Activated T-cell treated with anti-CD3 and anti-CD28 coated beads for 4 hours (primary cell): ENCODE results near the gene SGO2.

ENCODE experiments used
- DNase-seq: peaks from one replicate; pipeline ENCODE4 v3.0.0-alpha.2; 2020

SGO2 gene, protein sequence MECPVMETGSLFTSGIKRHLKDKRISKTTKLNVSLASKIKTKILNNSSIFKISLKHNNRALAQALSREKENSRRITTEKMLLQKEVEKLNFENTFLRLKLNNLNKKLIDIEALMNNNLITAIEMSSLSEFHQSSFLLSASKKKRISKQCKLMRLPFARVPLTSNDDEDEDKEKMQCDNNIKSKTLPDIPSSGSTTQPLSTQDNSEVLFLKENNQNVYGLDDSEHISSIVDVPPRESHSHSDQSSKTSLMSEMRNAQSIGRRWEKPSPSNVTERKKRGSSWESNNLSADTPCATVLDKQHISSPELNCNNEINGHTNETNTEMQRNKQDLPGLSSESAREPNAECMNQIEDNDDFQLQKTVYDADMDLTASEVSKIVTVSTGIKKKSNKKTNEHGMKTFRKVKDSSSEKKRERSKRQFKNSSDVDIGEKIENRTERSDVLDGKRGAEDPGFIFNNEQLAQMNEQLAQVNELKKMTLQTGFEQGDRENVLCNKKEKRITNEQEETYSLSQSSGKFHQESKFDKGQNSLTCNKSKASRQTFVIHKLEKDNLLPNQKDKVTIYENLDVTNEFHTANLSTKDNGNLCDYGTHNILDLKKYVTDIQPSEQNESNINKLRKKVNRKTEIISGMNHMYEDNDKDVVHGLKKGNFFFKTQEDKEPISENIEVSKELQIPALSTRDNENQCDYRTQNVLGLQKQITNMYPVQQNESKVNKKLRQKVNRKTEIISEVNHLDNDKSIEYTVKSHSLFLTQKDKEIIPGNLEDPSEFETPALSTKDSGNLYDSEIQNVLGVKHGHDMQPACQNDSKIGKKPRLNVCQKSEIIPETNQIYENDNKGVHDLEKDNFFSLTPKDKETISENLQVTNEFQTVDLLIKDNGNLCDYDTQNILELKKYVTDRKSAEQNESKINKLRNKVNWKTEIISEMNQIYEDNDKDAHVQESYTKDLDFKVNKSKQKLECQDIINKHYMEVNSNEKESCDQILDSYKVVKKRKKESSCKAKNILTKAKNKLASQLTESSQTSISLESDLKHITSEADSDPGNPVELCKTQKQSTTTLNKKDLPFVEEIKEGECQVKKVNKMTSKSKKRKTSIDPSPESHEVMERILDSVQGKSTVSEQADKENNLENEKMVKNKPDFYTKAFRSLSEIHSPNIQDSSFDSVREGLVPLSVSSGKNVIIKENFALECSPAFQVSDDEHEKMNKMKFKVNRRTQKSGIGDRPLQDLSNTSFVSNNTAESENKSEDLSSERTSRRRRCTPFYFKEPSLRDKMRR

DNA sequence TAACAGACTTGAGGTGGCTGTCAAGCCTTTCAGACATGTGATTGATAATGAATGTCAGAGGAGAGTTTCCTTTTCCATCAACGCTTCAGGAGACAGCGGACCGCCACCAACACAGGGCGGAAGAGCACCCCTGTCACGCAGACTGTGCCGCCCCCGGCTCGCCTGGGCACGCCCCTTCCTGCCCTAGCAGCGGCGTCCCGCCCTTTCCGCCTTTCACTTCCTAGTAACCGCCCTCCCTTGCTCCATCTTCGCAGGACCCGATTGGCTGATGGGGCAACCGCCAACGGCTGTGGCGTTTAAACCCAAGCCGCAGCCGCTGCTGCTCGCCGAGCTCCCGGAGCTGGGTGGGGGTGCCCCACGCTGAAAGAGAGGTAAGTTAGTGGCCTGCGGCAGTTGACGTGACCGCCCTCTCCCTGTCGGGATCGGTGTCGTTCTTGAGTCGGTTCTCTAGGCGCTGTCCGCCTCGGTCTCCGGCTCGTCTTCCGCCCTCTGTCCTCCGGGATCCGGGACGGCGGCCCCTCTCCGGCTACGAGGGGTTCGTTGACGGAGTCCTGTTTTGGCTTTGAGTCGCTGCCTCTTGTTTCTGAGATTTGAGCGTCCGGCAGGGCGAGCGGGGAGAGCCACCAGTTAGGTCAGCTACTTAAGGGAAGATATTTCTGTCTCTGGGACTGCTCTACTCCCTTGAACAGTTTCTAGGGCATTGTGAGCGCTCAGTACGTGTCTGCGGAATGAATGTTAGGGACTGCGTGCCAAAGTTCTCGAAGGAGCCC lies at the start of gene SGO2:
Gene SGO2, plus strand, starts transcription at position 326 of the 770 bp plus-strand sequence. CDS start 6,769 bp downstream, outside the sequence.
- DNase-seq: peak; percentile 91

- no peak for DNase-seq
These were observed 49.2 kb upstream of the SGO2 start for GRCh38 chr2:200476836-200477235.

- DNase-seq: no peak
These were observed 48.3 kb upstream of the SGO2 start for GRCh38 chr2:200477667-200478131.

GRCh38 chr2:200479692-200480265 lies 46.2 kb upstream of the SGO2 start:
- no peak for DNase-seq

GRCh38 chr2:200482194-200482593 lies 43.8 kb upstream of the SGO2 start:
- no peak for DNase-seq

DNA sequence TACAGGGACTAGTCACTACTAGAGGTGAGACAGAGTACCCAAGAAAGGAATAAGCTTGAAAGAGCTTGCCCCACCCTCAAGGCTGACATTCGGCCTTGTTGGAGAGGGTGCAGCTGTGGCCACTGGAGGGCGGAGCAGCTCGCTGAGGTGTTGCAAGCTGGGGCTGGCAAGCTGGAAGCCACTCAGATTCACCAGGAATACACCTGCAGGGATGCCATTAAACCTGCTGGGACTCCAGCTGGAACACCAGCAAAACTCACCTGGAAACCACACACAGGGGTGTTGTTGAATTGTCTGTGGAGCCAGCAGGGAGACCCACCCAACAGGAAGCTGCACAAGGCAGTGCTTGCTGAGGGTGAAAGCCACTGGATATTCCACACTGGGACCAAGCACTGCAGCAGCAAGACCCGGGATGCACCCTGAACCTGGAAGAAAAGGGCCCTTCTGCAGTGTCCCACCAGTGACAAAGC lies 42.2 kb upstream of the SGO2 start:
- DNase-seq: no peak

DNA sequence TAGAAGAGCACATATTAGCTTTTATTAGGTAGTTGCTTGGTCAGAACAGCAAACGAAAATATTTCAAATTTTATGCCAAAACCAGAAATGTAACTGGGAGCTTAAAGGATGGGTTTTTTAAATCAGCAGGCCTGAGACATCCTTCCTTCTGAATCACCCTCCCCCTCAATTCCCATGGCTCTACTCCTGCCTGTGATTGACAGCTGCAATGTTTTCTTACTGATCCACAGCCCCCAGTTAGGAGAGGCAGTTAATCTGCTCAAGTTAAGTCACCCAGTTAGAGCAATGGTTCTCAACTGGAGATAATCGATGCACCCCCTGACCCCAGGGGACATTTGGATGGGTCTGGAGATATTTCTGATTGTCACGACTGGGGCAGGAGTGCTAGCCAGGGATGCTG lies 41.1 kb upstream of the SGO2 start:
- DNase-seq: no peak

DNA sequence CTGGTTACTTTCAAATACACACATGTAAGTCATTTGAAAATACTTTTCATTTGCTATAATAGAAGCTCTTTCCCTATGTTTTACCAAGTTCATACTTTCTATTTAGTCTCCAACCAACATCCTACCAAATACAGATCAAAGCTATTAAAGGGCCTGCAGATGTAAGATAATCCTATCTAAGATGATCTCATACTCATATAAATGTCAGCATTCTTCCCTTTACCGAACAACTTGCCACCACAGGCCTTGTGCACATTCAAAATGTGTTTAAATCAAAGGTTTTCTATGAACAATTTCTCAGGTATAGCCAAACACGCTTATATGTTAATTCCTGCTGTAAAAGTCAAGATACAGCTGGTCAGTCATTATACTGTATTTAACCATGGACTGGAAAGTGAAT lies 39.5 kb upstream of the SGO2 start:
- no peak for DNase-seq

DNA sequence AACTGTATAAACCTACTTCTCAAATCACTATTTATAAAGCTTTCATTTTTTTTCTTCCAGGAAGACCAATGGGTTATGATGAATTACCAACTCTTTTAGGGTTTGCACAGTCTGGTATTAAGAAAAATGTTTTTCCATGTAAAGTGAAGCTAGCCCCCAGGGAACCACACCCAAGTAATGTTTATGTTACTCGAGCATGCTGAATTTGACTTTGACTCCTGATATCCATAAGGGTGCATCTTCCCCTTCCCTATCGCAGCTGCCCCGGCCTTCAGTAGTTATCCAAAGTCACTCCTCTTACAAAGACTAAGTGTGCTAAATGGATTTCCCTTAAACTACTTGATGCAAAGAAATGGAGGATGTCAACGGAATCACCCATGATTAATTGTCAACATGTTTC lies 37.8 kb upstream of the SGO2 start:
- DNase-seq: no peak

DNA sequence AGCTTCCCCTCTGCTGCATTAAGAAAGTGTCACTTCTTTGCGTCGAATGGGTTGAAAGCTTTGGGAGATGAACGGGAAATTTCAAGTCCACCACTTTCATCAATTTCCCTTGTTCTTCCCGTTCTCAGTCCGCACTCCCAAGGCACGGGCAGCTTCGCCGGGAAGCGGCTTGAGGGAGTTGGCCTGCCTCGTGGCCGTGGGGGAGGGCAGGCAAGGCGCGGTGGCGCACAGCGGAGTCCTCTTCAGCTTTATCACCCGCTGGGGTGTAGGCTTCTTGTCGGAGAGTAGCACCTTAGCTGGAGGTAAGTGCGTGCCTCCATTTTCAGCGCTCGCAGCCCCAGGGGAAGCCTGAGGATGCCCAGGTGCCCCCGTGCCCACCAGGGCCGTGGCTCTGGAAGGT lies 36.0 kb upstream of the SGO2 start:
- no peak for DNase-seq

- no peak for DNase-seq
These were observed 33.4 kb upstream of the SGO2 start for GRCh38 chr2:200492656-200493055.

- no peak for DNase-seq
These were observed 32.0 kb upstream of the SGO2 start for GRCh38 chr2:200494048-200494447.

DNA sequence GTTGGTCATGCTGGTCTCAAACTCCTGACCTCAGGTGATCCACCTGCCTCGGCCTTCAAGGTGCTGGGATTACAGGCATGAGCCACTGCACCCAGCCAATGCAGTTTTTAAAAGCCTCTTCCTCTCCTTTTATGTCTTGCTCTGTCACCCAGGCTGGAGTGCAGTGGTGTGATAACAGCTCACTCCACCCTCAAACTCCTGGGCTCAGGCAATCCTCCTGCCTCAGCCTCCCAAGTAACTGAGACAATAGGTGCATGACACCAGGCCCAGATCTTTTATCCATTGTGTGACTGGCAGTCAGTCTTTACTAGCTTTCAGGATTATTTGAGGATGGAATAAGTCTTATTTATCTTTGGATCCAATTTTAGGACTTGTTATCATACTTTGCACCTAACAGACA lies 29.3 kb upstream of the SGO2 start:
- no peak for DNase-seq

GRCh38 chr2:200498402-200499162 lies 27.4 kb upstream of the SGO2 start:
- DNase-seq: no peak

GRCh38 chr2:200502196-200502595 lies 23.8 kb upstream of the SGO2 start:
- no peak for DNase-seq

DNA sequence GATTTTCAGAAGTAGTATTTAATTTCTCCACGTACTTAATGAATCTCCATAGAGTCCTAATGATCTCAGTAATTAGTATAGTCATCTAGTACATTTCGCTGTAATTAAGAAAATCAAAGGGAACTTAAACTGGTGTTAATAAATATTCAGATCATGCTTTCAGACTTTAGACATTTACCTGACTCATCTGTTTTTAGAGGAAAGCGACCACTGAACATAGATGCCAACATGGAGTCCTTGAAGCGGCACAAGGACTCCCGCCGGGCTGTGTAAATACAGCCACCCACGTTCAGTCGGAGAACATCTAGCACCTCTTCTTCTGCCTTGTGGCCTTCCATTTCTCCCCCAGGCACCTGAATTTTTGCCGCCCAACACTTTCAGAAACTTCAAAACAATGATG lies 19.3 kb upstream of the SGO2 start:
- DNase-seq: no peak

- DNase-seq: no peak
These were observed 18.8 kb upstream of the SGO2 start for GRCh38 chr2:200507179-200507578.

DNA sequence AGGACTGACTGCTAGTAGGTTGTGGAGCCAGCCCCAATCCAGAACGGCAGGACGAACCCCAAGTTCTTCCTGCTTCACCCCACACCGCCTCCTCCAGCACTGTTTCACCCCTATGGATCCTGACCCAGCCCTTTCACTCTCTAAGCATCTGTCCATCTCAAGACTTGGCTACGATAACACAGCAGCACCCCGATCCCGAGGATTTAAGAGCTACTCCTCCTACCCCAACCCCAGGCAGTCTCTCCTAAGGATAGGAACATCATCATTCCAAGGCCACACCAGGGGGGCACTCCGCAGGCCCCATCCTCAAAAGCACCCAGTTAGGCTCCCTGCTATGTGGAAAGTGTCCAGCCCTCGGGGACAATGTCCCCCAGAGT lies 16.8 kb upstream of the SGO2 start:
- DNase-seq: no peak

GRCh38 chr2:200509612-200510433 lies 16.2 kb upstream of the SGO2 start, which contains the start of gene KCTD18:
TSS of gene KCTD18 (minus strand) at chr2:200510068. CDS start at chr2:200507016, 3,052 bp downstream.
- DNase-seq: peak; percentile 88

DNA sequence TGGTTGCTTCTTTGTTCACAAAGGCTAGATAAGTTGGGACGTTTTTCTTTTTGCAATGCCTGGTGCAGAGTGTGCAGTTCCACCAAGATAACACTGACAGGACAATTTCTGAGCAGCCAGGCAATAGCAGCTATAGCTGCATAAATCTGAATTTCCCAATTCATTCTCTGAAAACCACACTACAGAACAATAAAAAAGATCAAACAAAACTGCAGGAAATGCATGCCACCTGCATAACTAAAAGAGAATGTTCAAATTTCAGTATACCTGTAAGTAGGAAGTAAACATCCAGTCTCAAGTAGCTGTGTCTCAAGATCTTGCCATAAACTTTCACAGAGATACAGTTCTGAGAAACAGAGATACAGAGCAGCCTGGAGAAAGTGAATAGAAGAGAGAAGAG lies 10.9 kb upstream of the SGO2 start:
- DNase-seq: no peak
